NCI-H524 treated with DMSO at 0.1 percent for 48 hours (cell line): ENCODE measurements around the gene WDR33.
"Not testable (repeated sequence)": the region's sequence is repeated elsewhere in the genome, so short reads cannot be mapped to it uniquely, and the experiment has no call there.

ENCODE experiments used
- DNase-seq: peaks from one replicate; lab custom pipeline; 2025; lab: John Stamatoyannopoulos, UW

Gene WDR33

DNA sequence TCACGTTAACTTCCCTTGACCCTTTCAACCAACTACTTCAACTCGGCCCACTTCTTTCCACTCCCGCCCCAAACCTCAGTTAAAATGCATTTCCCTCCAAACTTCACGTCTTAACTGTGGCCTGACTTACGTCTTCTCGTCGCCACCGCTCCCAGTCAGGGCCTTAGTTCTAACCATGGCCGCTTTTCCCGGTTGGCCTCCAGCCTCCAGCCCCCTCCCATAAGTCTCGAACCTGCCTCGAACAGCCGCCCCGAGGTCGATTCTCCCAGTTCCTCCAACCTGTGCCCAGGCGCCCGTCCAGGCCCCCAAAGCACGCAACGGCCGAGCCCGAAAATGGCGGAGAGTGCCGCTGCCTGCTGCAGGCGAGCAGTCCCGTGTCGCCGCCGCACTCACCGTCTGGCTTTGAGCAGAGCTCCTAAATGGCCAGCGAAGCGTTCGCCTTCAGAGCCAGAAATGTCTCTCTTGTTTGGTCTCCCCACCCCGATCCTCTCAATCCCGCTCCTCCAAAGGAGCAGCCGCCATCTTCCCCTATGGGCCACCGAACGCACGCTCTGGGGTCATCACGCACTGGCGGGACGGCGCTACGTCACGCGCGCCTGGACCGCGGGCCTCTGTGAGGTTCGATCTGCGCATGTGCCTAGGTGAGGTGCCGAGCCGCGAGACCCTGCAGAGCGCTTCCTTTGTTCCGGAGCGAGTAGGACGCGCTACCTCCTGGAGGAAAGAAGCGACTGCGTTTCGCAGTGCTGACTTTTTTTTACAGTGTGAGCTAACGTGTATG lies at the start of gene WDR33:
WDR33 (minus strand) TSS at position 553 of the 778 bp plus-strand sequence. CDS start 40,190 bp downstream, outside the sequence.
- peak; percentile 69 for DNase-seq

DNA sequence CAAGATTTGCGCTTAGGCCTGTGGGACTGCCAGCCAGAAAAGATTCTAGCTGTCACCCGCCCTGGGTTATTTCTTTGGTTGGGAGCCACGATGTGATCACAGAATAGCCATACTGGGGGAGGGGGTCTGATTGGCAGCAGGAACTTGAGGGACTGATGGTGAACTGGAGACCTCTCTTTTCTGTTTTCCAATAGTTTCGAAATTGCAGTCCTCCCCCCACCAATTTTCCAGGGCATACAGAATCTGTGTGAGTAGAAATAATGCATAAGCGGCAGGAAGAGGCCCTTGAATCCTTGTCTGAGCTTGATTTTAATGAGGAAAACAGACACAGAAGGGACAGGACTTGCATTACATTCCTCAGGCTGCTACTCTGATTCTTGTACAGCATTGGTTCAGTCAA lies 49.2 kb upstream of the WDR33 start:
- DNase-seq, result no peak

DNA sequence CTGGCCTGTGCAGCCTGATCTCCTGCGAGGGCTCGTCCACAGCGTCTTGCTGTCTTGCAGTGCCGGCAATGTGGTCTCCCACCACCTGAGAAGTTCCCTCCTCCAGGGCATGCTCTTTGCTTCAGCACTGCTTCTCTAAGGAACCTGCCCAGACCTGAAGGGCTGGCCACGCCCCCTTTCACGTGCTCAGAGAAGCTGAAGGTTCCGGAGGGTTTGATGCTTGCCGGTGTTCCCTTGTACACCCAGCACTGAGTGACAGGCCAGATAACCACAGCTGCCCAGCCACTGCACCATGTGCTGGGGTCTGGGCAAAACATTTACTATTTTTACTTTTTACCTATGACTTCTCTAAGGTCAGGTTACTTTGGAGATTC lies 48.7 kb upstream of the WDR33 start:
- no peak for DNase-seq

DNA sequence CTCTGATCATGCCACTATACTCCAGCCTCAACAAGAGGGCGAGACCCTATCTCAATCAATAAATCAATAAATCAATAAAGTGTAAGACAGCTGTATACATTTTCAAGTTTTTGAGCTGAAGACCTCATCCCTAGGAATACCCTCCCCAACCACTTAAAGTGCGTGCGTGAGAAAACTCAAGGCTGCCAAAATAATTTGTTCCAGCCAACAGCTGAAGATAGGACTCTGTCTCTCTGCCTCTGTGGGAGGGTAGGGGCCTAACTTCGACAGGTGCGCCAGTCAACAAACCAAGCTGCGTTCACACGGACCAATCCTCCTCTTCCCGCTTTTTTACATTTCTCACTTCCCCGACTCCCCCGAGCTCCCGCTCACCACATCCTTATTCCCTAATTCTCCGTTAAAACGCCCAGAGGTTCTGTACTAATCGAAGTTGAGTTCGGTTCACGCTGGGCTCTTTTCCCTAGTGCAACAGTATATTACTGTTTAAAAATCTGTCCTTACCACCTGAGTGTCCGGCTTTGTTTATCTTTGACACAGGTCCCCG lies 46.4 kb upstream of the WDR33 start:
- DNase-seq, result no peak

DNA sequence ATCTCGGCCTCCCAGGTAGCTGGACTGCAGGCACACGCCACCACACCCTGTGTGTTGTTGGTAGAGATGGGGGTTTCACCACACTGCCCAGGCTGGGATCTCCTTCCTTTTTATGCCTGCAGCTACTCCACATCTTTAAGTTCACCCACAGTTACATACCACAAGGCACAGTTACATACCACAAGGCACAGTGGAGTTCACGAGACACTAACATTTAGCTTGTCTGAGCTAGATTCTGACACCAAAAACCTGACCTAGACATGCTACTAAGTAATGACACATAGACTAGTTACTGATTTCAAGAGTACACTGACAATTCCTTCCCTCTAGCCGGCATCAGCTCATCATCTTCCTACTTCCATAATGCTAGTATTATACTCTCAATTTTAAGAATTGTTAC lies 42.7 kb upstream of the WDR33 start:
- no peak for DNase-seq

DNA sequence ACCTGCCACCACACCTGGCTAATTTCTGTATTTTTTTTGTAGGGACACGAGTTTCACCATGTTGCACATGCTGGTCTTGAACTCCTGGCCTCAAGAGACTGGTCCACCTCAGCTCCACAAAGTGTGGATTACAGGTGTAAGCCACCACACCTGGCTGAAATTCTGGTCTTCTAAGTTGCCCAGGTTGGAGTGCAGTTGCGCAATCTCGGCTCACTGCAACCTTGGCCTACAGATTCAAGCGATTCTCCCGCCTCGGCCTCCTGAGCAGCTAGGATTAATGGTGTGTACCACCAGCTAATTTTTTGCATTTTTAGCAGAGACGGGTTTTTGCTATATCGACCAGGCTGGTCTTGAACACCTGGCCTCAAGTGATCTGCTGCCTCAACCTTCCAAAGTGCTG lies 41.4 kb upstream of the WDR33 start:
- DNase-seq, result no peak

DNA sequence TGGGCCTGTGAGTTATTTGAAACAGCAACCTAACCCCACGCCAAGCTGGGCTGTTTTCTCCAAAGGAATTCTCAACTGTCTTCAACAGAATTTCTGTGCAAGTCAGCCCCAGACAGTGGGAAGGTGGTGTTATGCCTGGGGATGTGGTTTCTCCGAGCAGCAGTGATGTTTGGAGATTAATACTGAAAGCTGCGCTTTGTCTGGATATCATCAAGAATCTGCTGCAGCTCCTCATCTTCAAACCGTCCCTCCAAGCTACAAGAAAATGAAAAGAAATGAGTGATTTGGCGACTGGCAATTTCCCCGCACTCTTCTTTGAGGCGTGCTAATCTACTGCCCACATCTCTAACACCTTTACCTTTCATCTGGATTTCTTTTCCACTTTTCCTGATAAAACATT lies 37.0 kb upstream of the WDR33 start:
- no peak for DNase-seq

DNA sequence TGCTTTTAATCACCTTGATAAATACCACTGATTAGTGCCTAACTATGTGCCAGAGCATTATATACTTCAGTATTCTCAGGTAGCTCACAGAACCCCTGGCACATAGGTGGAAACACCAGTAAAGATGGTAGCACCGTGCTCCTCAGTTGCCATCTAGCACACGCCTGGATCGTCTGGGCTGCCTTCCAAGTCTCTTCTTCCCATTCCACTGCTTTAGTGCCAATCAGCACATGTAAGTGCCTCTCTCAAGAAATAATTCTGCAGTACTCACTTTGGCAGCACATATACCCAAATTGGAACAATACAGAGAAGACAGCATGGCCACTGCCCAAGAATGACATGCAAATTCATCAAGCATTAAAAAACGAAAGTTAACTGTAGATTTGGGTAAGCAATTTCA lies 34.0 kb upstream of the WDR33 start:
- no peak for DNase-seq

DNA sequence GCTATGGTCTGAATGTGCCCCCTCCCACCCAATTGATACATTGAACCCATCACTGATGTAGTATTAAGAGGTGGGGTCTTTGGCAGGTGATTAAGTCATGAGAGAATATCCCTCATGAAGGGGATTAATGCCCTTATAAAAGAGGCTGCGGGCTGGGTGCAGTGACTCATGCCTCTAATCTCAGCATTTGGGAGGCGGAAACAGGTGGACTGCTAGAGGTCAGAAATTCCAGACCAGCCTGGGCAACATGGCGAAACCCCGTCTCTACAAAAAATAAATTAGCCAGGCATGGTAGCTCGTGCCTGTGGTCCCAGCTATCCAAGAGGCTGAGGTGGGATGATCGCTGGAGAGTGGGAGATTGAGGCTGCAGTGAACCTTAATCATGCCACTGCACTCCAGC lies 32.7 kb upstream of the WDR33 start:
- DNase-seq, result no peak

DNA sequence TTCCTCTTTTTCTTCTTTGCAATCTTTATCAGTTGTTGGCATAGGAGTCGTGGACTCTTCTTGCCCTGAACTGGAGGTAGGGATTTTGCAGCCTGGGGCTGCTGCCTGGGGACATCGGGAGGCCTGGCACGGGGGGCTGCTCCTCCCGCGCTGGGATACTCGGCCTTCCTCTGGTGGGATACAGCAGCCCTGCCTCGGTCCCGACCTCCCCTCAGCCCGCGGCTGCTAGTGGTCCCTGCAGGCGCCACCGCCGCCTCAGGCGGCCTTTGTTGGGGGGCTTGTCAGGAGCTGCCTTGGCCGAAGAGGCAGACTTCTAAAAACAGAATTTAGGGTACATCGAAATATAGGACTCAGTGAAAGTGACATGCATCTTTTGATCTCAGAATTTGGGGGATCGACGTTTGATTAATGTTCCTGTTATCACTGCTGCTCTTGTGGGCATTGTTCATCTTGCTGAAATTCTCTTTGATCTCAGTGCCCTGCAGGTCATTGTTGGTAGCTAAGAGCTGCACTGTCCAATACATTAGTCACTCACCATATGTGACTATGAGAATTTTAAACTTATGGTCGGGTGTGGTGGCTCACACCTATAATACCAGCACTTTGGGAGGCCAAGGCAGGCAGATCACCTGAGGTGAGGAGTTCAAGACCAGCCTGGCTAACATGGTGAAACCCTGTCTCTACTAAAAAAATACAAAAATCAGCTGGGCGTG lies 30.7 kb upstream of the WDR33 start:
- no peak for DNase-seq

DNA sequence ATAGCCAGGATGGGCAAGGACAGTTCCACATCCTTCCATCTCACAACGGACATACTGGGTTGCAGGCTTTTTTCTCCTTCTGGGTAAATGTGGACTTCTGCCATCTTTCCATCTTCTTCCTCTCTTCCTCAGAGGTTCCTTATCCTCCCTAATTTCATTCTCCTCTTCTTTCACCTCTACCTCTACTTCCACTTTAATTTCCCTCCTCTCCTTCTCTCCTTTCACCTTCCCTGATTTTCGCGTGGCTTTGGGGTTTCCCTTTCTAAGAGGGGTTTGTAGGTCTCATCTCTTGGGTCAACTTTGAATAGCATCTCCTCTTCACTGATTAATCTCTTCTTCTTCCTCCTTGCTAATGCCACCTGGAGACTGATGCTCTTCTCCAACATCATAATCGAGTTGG lies 29.9 kb upstream of the WDR33 start:
- no peak for DNase-seq

DNA sequence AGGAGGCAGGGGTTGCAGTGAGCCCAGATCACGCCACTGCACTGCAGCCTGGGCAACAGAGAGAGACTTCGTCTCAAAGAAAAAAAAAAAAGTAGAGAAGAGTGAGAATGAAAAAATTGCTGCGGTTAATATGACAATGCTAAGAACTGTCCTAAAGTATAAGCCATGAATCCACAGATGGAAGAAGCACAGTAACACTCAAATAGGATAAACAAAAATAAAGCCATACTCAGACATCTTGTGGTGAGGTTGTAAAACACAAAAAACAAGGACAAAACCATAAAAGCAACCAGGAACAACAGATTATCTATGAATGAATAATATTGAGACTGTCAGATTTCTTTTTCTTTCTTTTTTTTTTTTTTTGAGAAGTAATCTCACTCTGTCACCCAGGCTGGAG lies 24.0 kb upstream of the WDR33 start:
- DNase-seq, result no peak

DNA sequence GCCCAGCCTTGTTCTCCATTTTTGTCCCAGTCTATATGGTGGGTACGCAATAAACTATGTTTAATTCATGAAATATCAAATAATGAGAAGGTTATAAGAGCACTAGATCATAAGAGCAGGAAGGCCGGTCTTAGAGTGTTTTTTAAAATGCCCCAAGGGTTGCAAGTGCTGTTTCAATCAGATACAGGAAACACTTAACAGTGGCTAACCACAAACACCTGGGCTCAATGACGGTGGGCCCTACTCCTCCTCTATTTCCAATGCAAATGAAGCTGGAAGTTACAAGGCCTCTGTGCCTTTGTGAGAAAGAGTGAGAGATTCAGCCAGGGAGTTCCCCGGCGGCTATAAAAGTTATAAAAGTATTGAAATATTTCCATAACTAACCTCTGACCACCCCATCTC lies 18.9 kb upstream of the WDR33 start:
- DNase-seq, result no peak

DNA sequence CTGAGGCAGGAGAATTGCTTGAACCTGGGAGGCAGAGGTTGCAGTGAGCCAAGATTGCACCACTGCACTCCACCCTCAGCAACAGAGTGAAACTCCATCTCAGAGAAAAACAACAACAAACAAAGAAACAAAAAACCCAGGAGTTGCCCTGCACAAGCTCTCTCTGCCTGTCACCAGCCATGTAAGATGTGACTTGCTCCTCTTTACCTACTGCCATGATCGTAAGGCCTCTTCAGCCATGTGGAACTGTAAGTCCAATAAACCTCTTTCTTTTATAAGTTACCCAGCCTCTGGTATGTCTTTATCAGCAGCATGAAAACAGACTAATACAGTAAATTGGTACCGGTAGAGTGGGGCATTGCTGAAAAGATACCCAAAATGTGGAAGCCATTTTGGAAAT lies 15.7 kb upstream of the WDR33 start:
- DNase-seq, result not testable (repeated sequence)

DNA sequence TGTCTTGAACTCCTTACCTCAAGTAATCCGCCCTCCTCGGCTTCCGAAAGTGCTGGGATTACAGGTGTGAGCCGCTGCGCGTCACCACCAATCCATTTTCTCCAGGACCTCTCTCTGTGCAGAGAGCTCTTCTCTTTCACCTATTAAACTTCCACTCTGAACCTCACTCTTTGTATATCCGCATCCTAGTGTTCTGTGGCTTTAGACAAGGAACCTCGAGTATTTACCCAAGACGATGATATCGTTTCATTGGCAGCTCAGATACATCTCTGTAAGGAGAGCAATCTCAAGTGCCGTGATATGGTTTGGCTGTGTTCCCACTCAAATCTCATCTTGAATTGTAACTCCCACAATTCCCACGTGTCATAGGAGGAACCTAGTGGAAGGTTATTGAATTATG lies 15.1 kb upstream of the WDR33 start:
- DNase-seq, result no peak

DNA sequence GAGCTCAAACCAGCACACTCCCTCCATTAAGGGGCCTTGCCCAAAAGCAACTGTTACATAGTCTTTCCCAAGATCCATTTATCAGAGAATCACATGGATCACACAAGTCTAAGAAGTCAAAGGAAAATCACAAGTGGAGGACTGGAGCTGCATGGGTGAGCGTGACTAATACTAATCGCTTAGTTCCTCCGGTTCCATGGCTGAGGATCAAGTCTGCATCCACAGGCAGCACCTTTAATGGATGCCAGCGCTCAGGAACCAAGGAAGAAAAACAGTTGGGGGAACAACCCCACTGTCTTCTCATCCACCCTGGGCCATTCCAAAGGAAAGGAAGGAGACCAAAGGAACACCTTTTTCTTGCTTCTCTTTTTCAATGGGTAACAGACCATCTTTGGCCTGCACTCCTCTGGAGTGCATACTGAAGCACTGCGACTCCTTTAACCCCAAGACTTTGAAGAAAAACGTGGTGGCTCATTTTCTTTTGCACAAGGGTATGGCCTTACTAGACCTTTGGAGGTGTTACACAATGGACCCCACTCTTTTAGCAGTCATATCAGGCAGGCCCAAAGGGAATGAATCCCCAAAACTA lies 9.2 kb upstream of the WDR33 start:
- DNase-seq, result no peak

DNA sequence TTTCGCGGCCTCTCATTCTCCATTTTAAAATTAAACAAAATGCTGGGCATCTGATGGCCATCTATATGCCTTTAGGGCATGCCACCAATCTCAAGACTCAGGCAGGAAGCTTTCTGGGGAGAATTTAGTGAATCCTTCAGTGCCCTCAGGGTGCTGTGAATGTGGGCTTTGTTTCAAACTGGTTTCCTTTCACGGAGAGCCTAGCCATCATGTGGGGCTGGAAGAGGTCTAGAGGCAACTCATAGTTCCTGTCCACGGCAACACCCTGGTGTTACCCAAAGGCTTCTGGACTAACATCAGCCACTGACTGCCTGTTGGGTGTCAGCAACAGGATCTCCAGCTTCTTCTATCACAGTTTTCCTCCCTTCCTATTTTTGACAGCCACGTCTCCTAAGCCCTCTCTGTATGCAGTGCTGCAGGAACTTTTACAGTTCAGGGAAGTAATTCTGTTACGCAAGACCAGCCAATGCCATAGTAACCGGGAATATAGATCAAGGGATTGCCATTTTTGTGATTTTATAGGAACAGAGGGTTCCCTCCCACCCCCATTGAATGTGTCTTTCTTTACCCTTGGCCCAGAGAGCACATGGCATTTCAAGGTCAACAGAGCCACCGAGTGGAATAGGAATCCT lies 7.9 kb upstream of the WDR33 start:
- no peak for DNase-seq

DNA sequence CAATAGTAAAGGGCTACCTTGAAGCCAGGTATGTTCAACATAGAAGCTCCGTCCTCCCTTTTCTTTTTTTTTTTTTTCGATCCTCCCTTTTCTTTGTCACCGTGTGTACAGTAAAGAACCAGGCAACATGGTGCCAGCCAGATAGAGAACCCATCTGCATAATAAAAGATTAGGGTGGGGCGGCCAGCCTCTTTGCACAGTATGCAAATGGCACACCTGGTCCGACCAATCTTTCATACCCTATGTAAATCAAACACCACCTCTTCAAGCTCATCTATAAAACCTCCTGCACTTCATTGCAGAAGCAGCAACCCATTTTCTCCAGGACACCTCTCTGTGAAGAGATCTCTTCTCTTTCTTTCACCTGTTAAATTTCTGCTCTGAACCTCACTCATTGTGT lies 7.3 kb upstream of the WDR33 start:
- no peak for DNase-seq

DNA sequence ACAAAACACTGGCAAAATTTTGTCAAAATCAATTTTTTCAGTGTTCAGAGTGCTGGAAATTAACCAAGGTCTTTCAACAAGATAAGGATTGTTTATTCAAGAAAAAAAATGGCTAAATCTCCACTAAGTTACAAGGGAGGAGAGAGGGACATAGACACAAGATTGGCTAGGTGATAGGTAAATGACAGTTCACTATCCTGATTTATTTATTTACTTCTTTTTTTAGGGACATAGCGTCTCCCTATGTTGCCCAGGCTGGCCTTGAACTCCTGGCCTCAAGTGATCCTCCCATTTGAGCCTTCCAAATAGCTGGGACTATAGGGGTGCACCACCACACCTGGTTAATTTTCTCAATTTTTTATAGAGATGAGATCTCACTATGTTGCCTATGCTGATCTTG lies 3.7 kb upstream of the WDR33 start:
- DNase-seq, result no peak

DNA sequence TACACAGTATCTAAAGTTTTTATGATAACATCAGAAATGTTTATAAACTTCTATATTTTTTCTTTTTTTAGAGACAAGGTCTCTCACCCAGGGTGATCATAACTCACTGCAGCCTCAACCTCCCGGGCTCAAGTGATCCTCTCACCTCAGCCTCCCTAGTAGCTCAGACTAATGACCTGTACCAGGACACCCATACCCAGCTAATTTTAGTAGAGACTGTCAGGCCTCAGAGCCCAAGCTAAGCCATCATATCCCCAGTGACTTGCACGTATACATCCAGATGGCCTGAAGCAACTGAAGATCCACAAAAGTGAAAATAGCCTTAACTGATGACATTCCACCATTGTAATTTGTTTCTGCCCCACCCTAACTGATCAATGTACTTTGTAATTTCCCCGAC lies 1.5 kb upstream of the WDR33 start:
- not testable (repeated sequence) for DNase-seq

DNA sequence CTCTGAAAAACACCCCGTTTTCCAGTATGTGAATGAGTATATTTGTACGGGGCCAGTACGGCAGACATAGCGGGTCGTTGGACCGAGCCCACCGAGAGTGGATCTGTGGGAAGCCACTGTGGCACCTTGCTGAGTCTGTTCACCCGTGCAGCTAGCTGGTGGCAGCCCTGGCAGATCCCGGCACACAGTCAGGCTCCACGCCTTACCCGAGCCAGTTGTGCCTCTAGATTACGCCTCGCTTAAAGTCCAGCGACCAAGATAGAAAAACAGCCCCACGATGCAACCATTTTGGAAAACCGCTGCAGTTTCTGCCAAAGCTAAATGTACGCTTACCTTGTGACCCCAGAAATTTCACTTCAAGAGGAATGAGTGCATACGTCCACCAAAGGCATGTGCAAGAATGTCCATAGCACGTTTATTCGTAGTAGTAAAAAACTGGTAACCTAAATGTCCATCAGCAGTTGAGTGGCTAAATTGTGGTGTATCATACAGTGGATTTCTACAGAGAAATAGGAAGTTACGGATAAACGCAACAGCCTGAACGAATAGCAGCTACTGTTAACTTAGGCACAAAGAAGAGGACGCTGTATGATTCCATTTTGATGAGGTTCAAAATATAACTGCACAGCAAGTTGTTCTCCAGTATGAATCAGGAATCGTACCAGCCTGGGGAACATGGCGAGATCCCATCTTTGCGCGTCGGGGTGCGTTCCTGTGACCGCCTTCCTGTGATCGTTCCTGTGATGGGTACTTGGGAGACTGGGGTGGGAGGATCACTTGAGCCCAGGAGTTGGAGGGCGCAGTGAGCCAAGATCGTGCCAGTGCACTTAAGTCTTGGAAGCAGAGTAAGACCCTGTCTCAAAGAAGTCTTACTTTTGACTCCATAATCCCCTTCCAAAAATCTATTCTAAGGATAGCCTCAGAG lies 688 bp upstream of the WDR33 start:
- DNase-seq, result no peak
